ENCODE data around the gene AMBP. TPM values are rescaled to one million over a fixed set of nuclear protein-coding genes. Genes with fewer than 3 reads are reported as not detected.

The AMBP gene
- total RNA-seq, 1 experiment from 2014 or later = 0.20 TPM

- no peak overlapping the region for H3K23ac ChIP-seq (ENCODE audit: insufficient read length, low read depth, low read length)
- no peak overlapping the region for H3K9ac ChIP-seq (ENCODE audit: extremely low read depth, insufficient read length, low read length)
- Mint-ChIP-seq H3K36me3 (ENCODE audit: insufficient read depth in 1 of 3, low read depth in 3 of 3) (peaks cover 0 to 7% (median 2%) of the 10 kb centered on the region in 3 experiments; a peak in 3 of 7 replicates), H3K9me3 (no peaks in the 10 kb centered on the region; a peak in 1 of 5 replicates), H3K27ac (no peak overlapping the region), H3K27me3 (ENCODE audit: low read depth) (peaks cover 21% of the 10 kb centered on the region), H3K4me1 (peaks cover 0 to under 1% of the 10 kb centered on the region in 2 experiments; a peak in 1 of 4 replicates), H3K4me3 (no peak overlapping the region)
- H3K4me2 ChIP-seq (ENCODE audit: insufficient read depth, insufficient read length, low read length) = no peak overlapping the region
- H2BK15ac ChIP-seq (ENCODE audit: low read depth, low read length) = no peak overlapping the region
- no peaks in the 10 kb centered on the region for H3K9me3 ChIP-seq (ENCODE audit: control insufficient read depth, low read depth, low read length)
- H3K14ac ChIP-seq (ENCODE audit: insufficient read depth, low read length) = no peak overlapping the region
- H4K20me1 ChIP-seq (ENCODE audit: control insufficient read depth, insufficient read depth, insufficient read length) = no peaks in the 10 kb centered on the region
- H3K27ac ChIP-seq (ENCODE audit: insufficient read length, low read depth, low read length) = no peak overlapping the region
- no peak overlapping the region for H2BK12ac ChIP-seq (ENCODE audit: insufficient read length, low read depth, low read length)
- no peak overlapping the region for H4K91ac ChIP-seq (ENCODE audit: insufficient read length, low read depth, low read length)
- no peaks in the 10 kb centered on the region for H3K4me1 ChIP-seq (ENCODE audit: insufficient read depth, low read length)
- H3K4ac ChIP-seq (ENCODE audit: low read depth, low read length) = no peak overlapping the region
- no peak for DNase-seq
- H4K8ac ChIP-seq (replicated peaks; ENCODE audit: insufficient read length, low read depth, low read length) = no peak overlapping the region
- no peak for TF ChIP-seq CTCF (conservative IDR thresholded peaks at IDR 0.05)
- no peak overlapping the region for H2BK120ac ChIP-seq (ENCODE audit: low read depth, low read length, poor library complexity, severe bottlenecking)
- no peak overlapping the region for H3K18ac ChIP-seq (ENCODE audit: insufficient read length, low read depth, low read length)
- H2BK5ac ChIP-seq (ENCODE audit: insufficient read length, low read length) = no peak overlapping the region
- no peak overlapping the region for H3T11ph ChIP-seq (ENCODE audit: low read length)
- H3K79me2 ChIP-seq (ENCODE audit: insufficient read depth, low read length) = no peaks in the 10 kb centered on the region
- no peaks in the 10 kb centered on the region for H3K27me3 ChIP-seq (ENCODE audit: insufficient read depth, low read length)
- no CpG with 5 or more reads among the region's 8 CpGs for WGBS (ENCODE audit: extremely low coverage, insufficient read length, low lambda C conversion rate)
- H4K5ac ChIP-seq (ENCODE audit: insufficient read length, low read depth, low read length) = no peak overlapping the region
- H2AFZ ChIP-seq (ENCODE audit: low read length) = no peak overlapping the region
- no peaks in the 10 kb centered on the region for H3K23me2 ChIP-seq (ENCODE audit: insufficient read length, low read depth, low read length, poor library complexity, severe bottlenecking)
- H3K56ac ChIP-seq (ENCODE audit: insufficient read length, low read depth, low read length) = no peak overlapping the region
- H2BK20ac ChIP-seq (ENCODE audit: low read depth, low read length, poor library complexity, severe bottlenecking) = no peak overlapping the region
- no peaks in the 10 kb centered on the region for H3K79me1 ChIP-seq (ENCODE audit: insufficient read depth, low read depth, low read length, poor library complexity, severe bottlenecking)
- no peak overlapping the region for H2AK5ac ChIP-seq (ENCODE audit: insufficient read length, low read length)
Measured at GRCh38 chr9:114091711-114092110, 13.6 kb upstream of the AMBP start.
